22Rv1 (cell line): ENCODE measurements around the gene KL.

ENCODE experiments used
- H3K27ac ChIP-seq: fragments of 450-650 bp; 2 replicates; pipeline ENCODE4 v1.5.1; 2017
- CTCF ChIP-seq: fragments of 450-650 bp; IDR thresholded peaks from 2 replicates; pipeline ENCODE4 v1.5.1; 2017; ENCODE audit warnings: mild to moderate bottlenecking
- ZFX ChIP-seq: fragments of 450-650 bp; IDR thresholded peaks from 2 replicates; pipeline ENCODE4 v1.6.1; 2017; ENCODE audit warnings: antibody characterized with exemption, borderline replicate concordance

KL gene

GRCh38 chr13:32977321-32977720 lies 38.9 kb upstream of the KL start:
- no peak overlapping the region for H3K27ac ChIP-seq
- TF ChIP-seq CTCF (no peak), ZFX (no peak)

- TF ChIP-seq ZFX = no peak
- no peak for TF ChIP-seq CTCF
- H3K27ac ChIP-seq = no peak overlapping the region
These were observed 37.9 kb upstream of the KL start for GRCh38 chr13:32978278-32978677.

GRCh38 chr13:32983058-32983457 lies 33.2 kb upstream of the KL start:
- no peak overlapping the region for H3K27ac ChIP-seq
- TF ChIP-seq ZFX (no peak), CTCF (no peak)

GRCh38 chr13:32984857-32985626 lies 31.2 kb upstream of the KL start:
- TF ChIP-seq CTCF = no peak
- no peak for TF ChIP-seq ZFX
- H3K27ac ChIP-seq = peak overlapping the region; percentile 74

- TF ChIP-seq ZFX = no peak
- no peak for TF ChIP-seq CTCF
- no peak overlapping the region for H3K27ac ChIP-seq
These were observed 29.7 kb upstream of the KL start for GRCh38 chr13:32986552-32986951.

- TF ChIP-seq ZFX (no peak), CTCF (no peak)
- H3K27ac ChIP-seq = no peak overlapping the region
These were observed 28.8 kb upstream of the KL start for GRCh38 chr13:32987462-32987861.

GRCh38 chr13:32988608-32989289 lies 27.5 kb upstream of the KL start:
- no peak overlapping the region for H3K27ac ChIP-seq
- TF ChIP-seq ZFX = no peak
- no peak for TF ChIP-seq CTCF
